Measurements from ENCODE around the gene FAS. TPM values are rescaled to one million over a fixed set of nuclear protein-coding genes. Genes with fewer than 3 reads are reported as not detected.

Gene FAS
- total RNA-seq, 4 donors from 2014 or later = 17.8 to 60.2 (median 42.6) TPM

DNA sequence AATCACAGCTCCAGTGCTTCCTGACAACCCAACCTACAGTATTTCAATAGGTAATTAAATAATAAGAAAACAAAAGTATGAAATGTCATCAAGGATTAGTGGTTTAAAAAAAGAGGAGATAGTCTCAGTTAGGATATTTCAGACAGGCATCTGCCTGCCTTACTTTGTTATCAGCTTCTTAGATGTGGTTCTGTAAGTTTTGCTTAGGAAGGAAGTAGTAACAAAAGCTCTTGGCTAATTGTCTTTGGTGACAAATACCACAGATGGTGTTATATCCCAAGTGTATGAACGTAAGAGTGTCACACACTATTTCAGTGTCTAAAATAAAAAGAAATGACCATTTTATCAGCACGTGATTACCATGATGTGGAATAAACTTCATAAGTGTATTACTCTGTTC lies 28.3 kb upstream of the FAS start:
- no peak overlapping the region for H3K27ac ChIP-seq

DNA sequence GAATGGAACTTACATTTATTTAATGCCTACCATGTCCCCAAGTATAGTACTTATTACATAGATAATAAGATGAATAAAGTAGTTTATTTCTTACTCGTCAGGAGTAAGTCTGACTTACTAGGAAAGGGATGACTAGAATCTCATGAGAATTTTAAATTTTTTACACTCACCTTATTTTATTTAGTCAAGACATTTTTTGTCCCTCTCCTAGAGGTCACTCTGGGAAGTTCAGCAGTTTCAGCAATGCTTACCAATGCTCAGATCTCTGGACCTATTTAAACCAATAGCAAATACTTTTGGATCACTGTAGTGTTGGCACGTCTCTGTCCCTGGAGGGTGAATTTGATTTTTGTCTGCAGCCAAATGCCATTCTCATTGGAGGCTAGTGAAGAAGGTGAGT lies 27.3 kb upstream of the FAS start:
- H3K36me3 ChIP-seq = no peaks in the 10 kb centered on the region
- TF ChIP-seq, protein P1, sequence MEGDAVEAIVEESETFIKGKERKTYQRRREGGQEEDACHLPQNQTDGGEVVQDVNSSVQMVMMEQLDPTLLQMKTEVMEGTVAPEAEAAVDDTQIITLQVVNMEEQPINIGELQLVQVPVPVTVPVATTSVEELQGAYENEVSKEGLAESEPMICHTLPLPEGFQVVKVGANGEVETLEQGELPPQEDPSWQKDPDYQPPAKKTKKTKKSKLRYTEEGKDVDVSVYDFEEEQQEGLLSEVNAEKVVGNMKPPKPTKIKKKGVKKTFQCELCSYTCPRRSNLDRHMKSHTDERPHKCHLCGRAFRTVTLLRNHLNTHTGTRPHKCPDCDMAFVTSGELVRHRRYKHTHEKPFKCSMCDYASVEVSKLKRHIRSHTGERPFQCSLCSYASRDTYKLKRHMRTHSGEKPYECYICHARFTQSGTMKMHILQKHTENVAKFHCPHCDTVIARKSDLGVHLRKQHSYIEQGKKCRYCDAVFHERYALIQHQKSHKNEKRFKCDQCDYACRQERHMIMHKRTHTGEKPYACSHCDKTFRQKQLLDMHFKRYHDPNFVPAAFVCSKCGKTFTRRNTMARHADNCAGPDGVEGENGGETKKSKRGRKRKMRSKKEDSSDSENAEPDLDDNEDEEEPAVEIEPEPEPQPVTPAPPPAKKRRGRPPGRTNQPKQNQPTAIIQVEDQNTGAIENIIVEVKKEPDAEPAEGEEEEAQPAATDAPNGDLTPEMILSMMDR (IDR thresholded peaks at IDR 0.05) = no peak
- TF ChIP-seq POLR2A (IDR thresholded peaks at IDR 0.05) (no peak), EP300 (IDR thresholded peaks at IDR 0.05) (no peak), POLR2AphosphoS5 (IDR thresholded peaks at IDR 0.05) (no peak)

More for the DNA sequence above, 28.3 kb upstream of the FAS start:
- no peaks in the 10 kb centered on the region for H3K36me3 ChIP-seq
- no peak for TF ChIP-seq POLR2AphosphoS5 (IDR thresholded peaks at IDR 0.05)
- TF ChIP-seq, protein P1 (IDR thresholded peaks at IDR 0.05) = no peak
- TF ChIP-seq POLR2A (IDR thresholded peaks at IDR 0.05) = no peak
- no peak for TF ChIP-seq EP300 (IDR thresholded peaks at IDR 0.05)
- H3K9me3 ChIP-seq = no peaks in the 10 kb centered on the region
- H3K4me1 ChIP-seq = no peaks in the 10 kb centered on the region
- no peak for DNase-seq (ENCODE audit: low spot score in 2 of 2)
- no peaks in the 10 kb centered on the region for H3K27me3 ChIP-seq
- no peak overlapping the region for H3K4me3 ChIP-seq
- 67% methylated on average over 2 of the region's 2 CpGs for WGBS

DNA sequence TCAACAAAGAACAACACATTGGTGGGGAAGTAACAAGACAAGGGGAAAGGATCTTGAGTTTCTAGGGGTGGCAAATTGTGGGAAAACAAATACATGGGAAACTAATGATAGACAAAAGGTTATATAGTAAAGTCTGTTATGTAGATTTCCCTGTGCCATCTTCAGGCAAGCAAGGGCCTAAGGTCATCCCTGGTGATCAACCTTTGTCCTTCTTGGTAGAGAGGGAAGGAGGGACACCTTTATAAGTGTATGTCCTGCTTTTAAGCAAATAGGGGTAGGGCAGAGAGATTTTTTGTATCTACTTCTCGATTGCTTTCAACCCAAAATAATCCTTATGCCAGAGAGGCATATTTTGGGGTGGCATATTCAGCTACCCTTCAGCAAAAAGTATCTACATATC lies 26.2 kb upstream of the FAS start:
- DNase-seq (ENCODE audit: low spot score in 2 of 2) = no peak
- TF ChIP-seq POLR2AphosphoS5 (IDR thresholded peaks at IDR 0.05) (no peak), POLR2A (IDR thresholded peaks at IDR 0.05) (no peak), EP300 (IDR thresholded peaks at IDR 0.05) (no peak)
- TF ChIP-seq, protein P1 (IDR thresholded peaks at IDR 0.05) = no peak
- Histone ChIP-seq H3K4me3 (no peak overlapping the region), H3K27me3 (no peaks in the 10 kb centered on the region), H3K36me3 (no peaks in the 10 kb centered on the region), H3K27ac (no peak overlapping the region), H3K9me3 (no peaks in the 10 kb centered on the region), H3K4me1 (no peaks in the 10 kb centered on the region)
- 95% methylated on average over 1 of the region's 1 CpG for WGBS

More for the DNA sequence above, 27.3 kb upstream of the FAS start:
- no peak overlapping the region for H3K27ac ChIP-seq
- no peak for DNase-seq (ENCODE audit: low spot score in 2 of 2)
- H3K27me3 ChIP-seq = no peaks in the 10 kb centered on the region
- H3K4me1 ChIP-seq = no peaks in the 10 kb centered on the region
- no peak overlapping the region for H3K4me3 ChIP-seq
- H3K9me3 ChIP-seq = no peaks in the 10 kb centered on the region
- WGBS = 75% methylated on average over 2 of the region's 2 CpGs

DNA sequence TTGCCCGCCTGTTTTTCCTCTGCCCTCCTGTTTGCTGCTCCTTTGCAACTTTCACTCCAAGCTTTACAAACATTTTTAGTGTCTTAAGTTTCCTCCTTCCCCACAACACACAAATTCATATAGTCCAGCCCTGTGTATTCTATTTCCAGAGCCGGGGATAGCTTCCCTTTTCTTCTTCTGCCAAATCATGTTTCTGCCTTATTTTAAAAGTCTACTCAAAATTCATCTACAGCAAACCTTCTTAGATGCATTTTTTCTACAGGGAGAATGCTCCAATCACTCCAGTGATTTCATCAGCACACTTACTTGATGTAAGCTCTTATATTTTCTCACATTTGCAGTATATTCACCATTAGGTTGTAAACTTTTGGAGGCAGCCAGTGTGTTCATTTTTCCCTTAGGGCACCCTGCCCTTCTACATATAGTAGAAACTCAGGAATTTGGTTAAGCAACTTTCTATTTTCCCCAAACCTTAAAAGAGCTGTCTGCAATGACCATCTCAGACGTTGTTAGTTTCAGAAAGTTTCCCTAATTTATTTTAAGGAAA lies 25.7 kb upstream of the FAS start:
- 49% methylated on average over 3 of the region's 3 CpGs for WGBS
- Histone ChIP-seq H3K27me3 (no peaks in the 10 kb centered on the region), H3K4me1 (no peaks in the 10 kb centered on the region), H3K9me3 (no peaks in the 10 kb centered on the region), H3K27ac (no peak overlapping the region), H3K4me3 (no peak overlapping the region), H3K36me3 (no peaks in the 10 kb centered on the region)
- DNase-seq (ENCODE audit: low spot score in 2 of 2) = no peak
- no peak for TF ChIP-seq EP300 (IDR thresholded peaks at IDR 0.05)
- no peak for TF ChIP-seq POLR2A (IDR thresholded peaks at IDR 0.05)
- TF ChIP-seq POLR2AphosphoS5 (IDR thresholded peaks at IDR 0.05) = no peak
- TF ChIP-seq, protein P1 (IDR thresholded peaks at IDR 0.05) = no peak

DNA sequence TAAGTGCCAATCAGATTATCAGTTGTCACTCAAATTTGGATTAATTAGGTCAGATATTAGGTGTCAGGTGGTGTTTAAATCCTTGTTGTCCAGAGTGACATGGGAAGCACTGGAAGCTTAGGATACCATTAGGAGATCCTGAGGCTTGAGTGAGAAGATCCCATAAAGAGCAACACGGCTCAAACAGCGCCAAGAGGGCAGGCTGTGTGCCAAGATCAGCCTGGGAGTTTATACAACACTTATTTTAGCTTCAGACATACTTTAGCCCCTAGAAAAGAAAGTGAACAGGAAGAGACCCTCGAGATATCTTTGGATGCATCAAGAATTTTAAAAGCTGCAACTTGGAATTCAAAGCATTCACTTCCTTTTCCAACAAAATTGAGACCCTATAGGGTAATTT lies 23.8 kb upstream of the FAS start:
- DNase-seq (ENCODE audit: low spot score in 2 of 2) = no peak
- H3K27ac ChIP-seq = no peak overlapping the region
- H3K4me1 ChIP-seq = peaks cover 3% of the 10 kb centered on the region
- H3K9me3 ChIP-seq = no peaks in the 10 kb centered on the region
- WGBS = 48% methylated on average over 3 of the region's 3 CpGs
- H3K36me3 ChIP-seq = no peaks in the 10 kb centered on the region
- H3K27me3 ChIP-seq = no peaks in the 10 kb centered on the region
- H3K4me3 ChIP-seq = no peak overlapping the region
- TF ChIP-seq EP300 (IDR thresholded peaks at IDR 0.05) (no peak), POLR2AphosphoS5 (IDR thresholded peaks at IDR 0.05) (no peak), POLR2A (IDR thresholded peaks at IDR 0.05) (no peak)
- TF ChIP-seq, protein P1 (IDR thresholded peaks at IDR 0.05) = no peak

Measured in suprapubic skin (tissue), 4 donors.